Ectodermal cell (in vitro differentiated cells): ENCODE results near the gene AUTS2.

Experiments used
- H3K27ac ChIP-seq: 2 replicates; pipeline ENCODE4 v1.7.0; 2013; ENCODE audit warnings: mild to moderate bottlenecking, low read depth, low read length; ENCODE audit not compliant: insufficient read depth, poor library complexity, severe bottlenecking
- H3K27me3 ChIP-seq: 2 replicates; pipeline ENCODE4 v1.7.0; 2013; ENCODE audit warnings: mild to moderate bottlenecking, low read length; ENCODE audit not compliant: insufficient read depth, control insufficient read depth, poor library complexity, severe bottlenecking
- H3K36me3 ChIP-seq: one replicate; pipeline ENCODE4 v1.7.0; 2013; ENCODE audit warnings: low read length; ENCODE audit not compliant: control insufficient read depth, insufficient read depth
- H3K4me1 ChIP-seq: one replicate; pipeline ENCODE4 v1.7.0; 2013; ENCODE audit warnings: low read length; ENCODE audit not compliant: control insufficient read depth, insufficient read depth
- H3K4me3 ChIP-seq: 2 replicates; pipeline ENCODE4 v1.7.0; 2013; ENCODE audit warnings: low read depth, low read length, control low read depth; ENCODE audit not compliant: insufficient read depth
- H3K9me3 ChIP-seq: 2 replicates; pipeline ENCODE4 v1.7.0; 2013; ENCODE audit warnings: mild to moderate bottlenecking, low read length, moderate library complexity; ENCODE audit not compliant: control insufficient read depth
- WGBS, 2 experiments: methylation state at CpG; one replicate each; pipeline ENCODE4 v1.1.7; 2013; ENCODE audit warnings: missing lambda C conversion rate in 2 of 2; 5-methylcytosine and 5-hydroxymethylcytosine counted together

AUTS2 gene

DNA sequence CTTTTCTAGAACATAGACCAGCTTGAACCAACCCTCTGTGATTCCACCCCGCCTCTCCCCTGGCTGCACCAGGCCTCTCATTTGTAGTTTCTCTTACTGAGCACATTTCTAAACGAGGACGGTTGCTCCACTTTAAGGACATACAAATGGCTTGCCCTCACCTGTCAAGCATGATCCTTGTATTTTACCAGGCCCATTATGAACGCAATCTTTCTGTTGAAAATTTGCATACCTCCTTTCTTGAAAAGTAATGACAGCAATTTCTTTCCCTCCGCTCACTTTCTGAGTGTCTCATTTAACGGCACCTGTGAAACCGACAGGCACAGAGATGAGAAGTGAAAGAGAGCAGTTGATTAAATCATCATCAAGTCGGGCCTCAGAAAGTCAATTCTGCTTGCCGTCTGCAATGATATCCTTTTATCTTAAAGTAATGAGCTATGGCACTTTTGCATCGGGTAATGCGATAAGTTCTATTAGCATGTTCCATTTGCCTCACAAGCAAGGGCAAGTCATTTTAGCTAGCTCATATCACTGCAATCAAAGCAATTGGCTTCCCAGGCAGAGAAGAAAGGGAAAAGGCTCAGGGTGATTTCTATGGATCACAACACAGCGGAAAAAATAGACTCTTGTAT lies 828.1 kb downstream of the AUTS2 start:
- Histone ChIP-seq H3K36me3 (no peaks in the 10 kb centered on the region), H3K27ac (no peak overlapping the region), H3K4me3 (no peak overlapping the region), H3K9me3 (no peaks in the 10 kb centered on the region), H3K27me3 (no peaks in the 10 kb centered on the region), H3K4me1 (peaks cover 5% of the 10 kb centered on the region)
- WGBS, 2 experiments: 93 to 94% methylated on average over 11 to 12 of the region's 12 CpGs

- Histone ChIP-seq H3K9me3 (no peaks in the 10 kb centered on the region), H3K4me3 (no peak overlapping the region), H3K36me3 (no peaks in the 10 kb centered on the region), H3K27me3 (no peaks in the 10 kb centered on the region), H3K27ac (no peak overlapping the region), H3K4me1 (no peaks in the 10 kb centered on the region)
- 93 to 94% methylated on average over 12 of the region's 12 CpGs for WGBS, 2 experiments
Observed at GRCh38 chr7:70432567-70433001, 834.3 kb downstream of the AUTS2 start.

DNA sequence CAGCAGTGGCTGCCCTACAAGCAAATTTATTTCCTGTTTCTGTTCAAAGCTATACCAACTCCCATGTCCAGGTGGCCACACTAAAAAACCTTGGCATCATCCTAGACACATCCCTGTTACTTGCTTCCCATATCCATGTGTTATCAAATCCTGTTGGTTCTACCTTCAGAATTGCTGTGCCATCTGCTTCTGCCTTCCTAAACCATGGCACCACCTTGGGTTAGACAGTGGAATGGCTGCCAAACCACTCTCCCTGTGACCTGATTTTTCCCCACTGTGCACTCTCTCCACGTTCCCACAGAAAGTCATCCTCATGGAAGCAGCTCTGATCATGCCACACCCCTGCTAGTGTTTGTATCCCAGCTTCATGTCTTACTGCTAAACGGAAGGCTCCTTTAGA lies 836.1 kb downstream of the AUTS2 start:
- 91% methylated on average over 2 of the region's 2 CpGs for WGBS, 2 experiments
- no peaks in the 10 kb centered on the region for H3K4me1 ChIP-seq

GRCh38 chr7:70434821-70435220 lies 836.5 kb downstream of the AUTS2 start:
- H3K4me1 ChIP-seq: no peaks in the 10 kb centered on the region
- no peaks in the 10 kb centered on the region for H3K9me3 ChIP-seq
- H3K4me3 ChIP-seq: no peak overlapping the region
- no peaks in the 10 kb centered on the region for H3K27me3 ChIP-seq
- H3K36me3 ChIP-seq: no peaks in the 10 kb centered on the region
- H3K27ac ChIP-seq: no peak overlapping the region
- WGBS, 2 experiments: 93 to 95% methylated on average over 1 of the region's 1 CpG

More for the DNA sequence above, 836.1 kb downstream of the AUTS2 start:
- H3K4me3 ChIP-seq: no peak overlapping the region
- no peaks in the 10 kb centered on the region for H3K9me3 ChIP-seq
- H3K27ac ChIP-seq: no peak overlapping the region
- H3K27me3 ChIP-seq: no peaks in the 10 kb centered on the region
- no peaks in the 10 kb centered on the region for H3K36me3 ChIP-seq

- 57 to 75% methylated on average over 1 of the region's 1 CpG for WGBS, 2 experiments
Observed at GRCh38 chr7:70435634-70436033, 837.4 kb downstream of the AUTS2 start.

GRCh38 chr7:70436790-70437350 lies 838.6 kb downstream of the AUTS2 start:
- H3K4me3 ChIP-seq: no peak overlapping the region
- no peaks in the 10 kb centered on the region for H3K36me3 ChIP-seq
- WGBS, 2 experiments: 95 to 97% methylated on average over 5 of the region's 5 CpGs
- H3K27ac ChIP-seq: no peak overlapping the region
- no peaks in the 10 kb centered on the region for H3K9me3 ChIP-seq
- no peaks in the 10 kb centered on the region for H3K27me3 ChIP-seq
- H3K4me1 ChIP-seq: no peaks in the 10 kb centered on the region

More at GRCh38 chr7:70435634-70436033, 837.4 kb downstream of the AUTS2 start:
- no peak overlapping the region for H3K27ac ChIP-seq
- H3K9me3 ChIP-seq: no peaks in the 10 kb centered on the region
- no peaks in the 10 kb centered on the region for H3K36me3 ChIP-seq
- no peaks in the 10 kb centered on the region for H3K27me3 ChIP-seq
- no peak overlapping the region for H3K4me3 ChIP-seq
- no peaks in the 10 kb centered on the region for H3K4me1 ChIP-seq

- Histone ChIP-seq H3K27ac (no peak overlapping the region), H3K4me3 (no peak overlapping the region), H3K9me3 (no peaks in the 10 kb centered on the region), H3K36me3 (no peaks in the 10 kb centered on the region), H3K4me1 (no peaks in the 10 kb centered on the region), H3K27me3 (no peaks in the 10 kb centered on the region)
- WGBS, 2 experiments: 85 to 92% methylated on average over 2 of the region's 2 CpGs
Observed at GRCh38 chr7:70439651-70440050, 841.4 kb downstream of the AUTS2 start.

DNA sequence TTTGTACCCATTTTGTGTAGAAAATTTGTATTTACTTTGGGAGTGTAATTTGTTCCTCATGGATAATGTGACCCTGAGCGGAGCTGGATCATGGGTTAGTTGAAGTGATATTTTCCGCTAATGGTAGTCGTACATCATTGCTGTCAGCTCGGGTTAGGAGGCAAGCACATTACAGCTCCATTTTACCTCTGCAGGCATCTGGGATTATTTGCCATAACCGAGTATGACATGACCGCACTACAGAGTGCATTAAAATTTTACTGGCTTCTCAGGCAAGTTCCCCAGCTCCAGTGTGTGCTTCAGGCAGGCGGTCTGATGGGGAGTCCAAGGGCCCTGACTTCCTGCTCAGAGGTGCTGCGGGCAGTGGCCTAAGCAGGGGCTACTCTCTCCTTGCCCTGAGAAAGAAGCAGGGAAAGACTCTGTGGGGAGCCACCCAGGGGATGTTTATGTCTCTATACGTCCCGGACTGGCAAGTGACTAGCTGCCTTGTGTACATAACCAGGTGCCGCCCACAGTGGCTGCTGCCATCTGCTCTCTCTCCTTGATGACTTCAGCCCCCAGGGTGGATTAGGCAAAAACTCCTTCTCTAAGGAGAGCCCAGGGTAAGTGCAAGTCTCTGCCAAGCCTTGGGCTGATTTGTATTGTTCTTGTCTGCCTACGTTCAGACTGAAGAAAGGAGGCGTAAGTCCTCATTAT lies 848.3 kb downstream of the AUTS2 start:
- no peak overlapping the region for H3K4me3 ChIP-seq
- no peaks in the 10 kb centered on the region for H3K9me3 ChIP-seq
- 84 to 85% methylated on average over 13 of the region's 13 CpGs for WGBS, 2 experiments
- H3K4me1 ChIP-seq: peaks cover 4% of the 10 kb centered on the region
- H3K27ac ChIP-seq: no peak overlapping the region
- no peaks in the 10 kb centered on the region for H3K36me3 ChIP-seq
- H3K27me3 ChIP-seq: no peaks in the 10 kb centered on the region

- Histone ChIP-seq H3K4me1 (peaks cover 4% of the 10 kb centered on the region), H3K4me3 (no peak overlapping the region), H3K36me3 (no peaks in the 10 kb centered on the region), H3K27ac (no peak overlapping the region), H3K27me3 (no peaks in the 10 kb centered on the region), H3K9me3 (no peaks in the 10 kb centered on the region)
- 91 to 100% methylated on average over 2 to 4 of the region's 4 CpGs for WGBS, 2 experiments
Observed at GRCh38 chr7:70448312-70448906, 850.1 kb downstream of the AUTS2 start.

- H3K36me3 ChIP-seq: no peaks in the 10 kb centered on the region
- H3K27me3 ChIP-seq: no peaks in the 10 kb centered on the region
- H3K9me3 ChIP-seq: no peaks in the 10 kb centered on the region
- peaks cover 4% of the 10 kb centered on the region for H3K4me1 ChIP-seq
- H3K27ac ChIP-seq: no peak overlapping the region
- H3K4me3 ChIP-seq: no peak overlapping the region
- WGBS, 2 experiments: 90 to 93% methylated on average over 2 of the region's 2 CpGs
Observed at GRCh38 chr7:70450731-70451130, 852.5 kb downstream of the AUTS2 start.
